Ishikawa (cell line): ENCODE measurements around the gene CPEB4.

Experiments
- CEBPB ChIP-seq: IDR thresholded peaks from 2 replicates; pipeline ENCODE4 v1.6.1; 2012
- CREB1 ChIP-seq: IDR thresholded peaks from 2 replicates; pipeline ENCODE4 v1.6.1; 2012; ENCODE audit warnings: low read depth
- EGR1 ChIP-seq: IDR thresholded peaks from 2 replicates; pipeline ENCODE4 v1.6.1; 2012
- EP300 ChIP-seq: IDR thresholded peaks from 2 replicates; pipeline ENCODE4 v1.6.1; 2012; ENCODE audit warnings: borderline replicate concordance
- FOXM1 ChIP-seq: IDR thresholded peaks from 2 replicates; pipeline ENCODE4 v1.6.1; 2012; ENCODE audit warnings: low read depth, borderline replicate concordance
- MAX ChIP-seq: IDR thresholded peaks from 2 replicates; pipeline ENCODE4 v1.6.1; 2012
- NFIC ChIP-seq: IDR thresholded peaks from 2 replicates; pipeline ENCODE4 v1.6.1; 2012
- RAD21 ChIP-seq: IDR thresholded peaks from 2 replicates; pipeline ENCODE4 v1.6.1; 2012; ENCODE audit warnings: low read depth
- REST ChIP-seq: IDR thresholded peaks from 2 replicates; pipeline ENCODE4 v1.6.1; 2012; ENCODE audit warnings: low read depth, mild to moderate bottlenecking
- TAF1 ChIP-seq: IDR thresholded peaks from 2 replicates; pipeline ENCODE4 v1.6.1; 2012; ENCODE audit warnings: low read depth, mild to moderate bottlenecking
- TCF12 ChIP-seq: IDR thresholded peaks from 2 replicates; pipeline ENCODE4 v1.6.1; 2012; ENCODE audit warnings: low read depth
- TEAD4 ChIP-seq: IDR thresholded peaks from 2 replicates; pipeline ENCODE4 v1.6.1; 2012
- USF1 ChIP-seq: IDR thresholded peaks from 2 replicates; pipeline ENCODE4 v1.6.1; 2012
- YY1 ChIP-seq: IDR thresholded peaks from 2 replicates; pipeline ENCODE4 v1.6.1; 2012; ENCODE audit warnings: low read depth
- ZBTB7A ChIP-seq: IDR thresholded peaks from 2 replicates; pipeline ENCODE4 v1.6.1; 2012; ENCODE audit warnings: low read depth

CPEB4 gene

GRCh38 chr5:173882632-173883031, 5.5 kb upstream of the CPEB4 start:
- TF ChIP-seq NFIC (no peak), CEBPB (no peak), FOXM1 (no peak), TAF1 (no peak), YY1 (no peak), MAX (no peak), USF1 (no peak), REST (no peak), EP300 (no peak), CREB1 (no peak), RAD21 (no peak)

- TF ChIP-seq RAD21 (no peak), EGR1 (no peak), ZBTB7A (no peak), CREB1 (no peak), REST (no peak), YY1 (no peak), TAF1 (no peak), TEAD4 (no peak), NFIC (no peak)
Measured at GRCh38 chr5:173883347-173883924, 4.7 kb upstream of the CPEB4 start.

- TF ChIP-seq MAX: no peak
- no peak for TF ChIP-seq RAD21
- no peak for TF ChIP-seq REST
- TF ChIP-seq TEAD4: no peak
- TF ChIP-seq EP300: no peak
- TF ChIP-seq YY1: no peak
- no peak for TF ChIP-seq ZBTB7A
- TF ChIP-seq CEBPB: no peak
- no peak for TF ChIP-seq EGR1
- no peak for TF ChIP-seq FOXM1
- TF ChIP-seq TCF12: no peak
- TF ChIP-seq USF1: no peak
- no peak for TF ChIP-seq CREB1
- no peak for TF ChIP-seq NFIC
- TF ChIP-seq TAF1: no peak
Measured at GRCh38 chr5:173884402-173885053, 3.6 kb upstream of the CPEB4 start.

GRCh38 chr5:173885054-173885443, 3.1 kb upstream of the CPEB4 start:
- no peak for TF ChIP-seq USF1
- TF ChIP-seq TCF12: no peak
- no peak for TF ChIP-seq ZBTB7A
- TF ChIP-seq EGR1: no peak
- no peak for TF ChIP-seq YY1
- no peak for TF ChIP-seq MAX
- no peak for TF ChIP-seq REST
- TF ChIP-seq TEAD4: no peak
- no peak for TF ChIP-seq FOXM1
- TF ChIP-seq RAD21: no peak
- TF ChIP-seq NFIC: no peak
- TF ChIP-seq CEBPB: no peak
- TF ChIP-seq EP300: no peak
- TF ChIP-seq CREB1: no peak
- TF ChIP-seq TAF1: no peak
